GM15510 (cell line): ENCODE measurements around the gene C17orf75.

Source experiments
- POLR2A ChIP-seq: IDR thresholded peaks from 3 replicates; pipeline ENCODE4 v1.6.1; 2011; ENCODE audit warnings: borderline replicate concordance; ENCODE audit not compliant: insufficient read length; ENCODE audit errors: extremely low read depth

C17orf75 gene

DNA sequence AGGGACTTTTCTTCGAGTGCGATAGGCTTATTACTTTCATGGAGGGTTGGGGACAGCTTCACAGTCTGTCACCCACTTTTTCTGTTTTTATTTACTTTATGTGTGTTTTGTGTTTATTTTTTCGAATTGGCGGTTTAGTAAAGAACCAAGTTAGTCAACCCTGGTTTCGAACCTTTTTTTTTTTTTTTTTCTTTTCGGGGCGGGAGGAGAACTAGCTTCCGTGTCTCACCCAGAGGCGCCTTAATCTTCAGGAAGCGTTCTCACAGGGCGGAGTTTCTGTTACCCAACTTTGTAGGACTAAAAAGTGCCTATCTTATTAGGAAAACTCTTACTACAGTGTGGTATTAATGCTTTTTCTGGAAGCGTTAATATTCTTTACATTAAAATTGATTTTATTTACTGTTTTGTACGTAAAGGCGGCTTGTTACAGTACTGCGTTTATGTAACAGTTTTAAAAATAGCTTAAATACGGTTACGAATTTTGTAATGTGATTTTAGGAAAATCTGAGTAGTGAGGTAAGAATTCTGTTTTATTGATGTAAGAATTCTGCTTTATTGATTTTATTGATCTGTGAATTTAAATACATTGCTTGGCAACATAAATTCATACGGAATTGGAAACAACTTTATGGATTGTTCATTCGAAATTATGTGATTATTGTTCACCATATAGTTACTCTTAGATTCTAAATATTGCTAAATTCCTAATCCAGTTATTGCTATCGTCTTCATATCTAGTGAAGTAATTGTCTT, 8.9 kb upstream of the C17orf75 start:
- no peak for TF ChIP-seq POLR2A

DNA sequence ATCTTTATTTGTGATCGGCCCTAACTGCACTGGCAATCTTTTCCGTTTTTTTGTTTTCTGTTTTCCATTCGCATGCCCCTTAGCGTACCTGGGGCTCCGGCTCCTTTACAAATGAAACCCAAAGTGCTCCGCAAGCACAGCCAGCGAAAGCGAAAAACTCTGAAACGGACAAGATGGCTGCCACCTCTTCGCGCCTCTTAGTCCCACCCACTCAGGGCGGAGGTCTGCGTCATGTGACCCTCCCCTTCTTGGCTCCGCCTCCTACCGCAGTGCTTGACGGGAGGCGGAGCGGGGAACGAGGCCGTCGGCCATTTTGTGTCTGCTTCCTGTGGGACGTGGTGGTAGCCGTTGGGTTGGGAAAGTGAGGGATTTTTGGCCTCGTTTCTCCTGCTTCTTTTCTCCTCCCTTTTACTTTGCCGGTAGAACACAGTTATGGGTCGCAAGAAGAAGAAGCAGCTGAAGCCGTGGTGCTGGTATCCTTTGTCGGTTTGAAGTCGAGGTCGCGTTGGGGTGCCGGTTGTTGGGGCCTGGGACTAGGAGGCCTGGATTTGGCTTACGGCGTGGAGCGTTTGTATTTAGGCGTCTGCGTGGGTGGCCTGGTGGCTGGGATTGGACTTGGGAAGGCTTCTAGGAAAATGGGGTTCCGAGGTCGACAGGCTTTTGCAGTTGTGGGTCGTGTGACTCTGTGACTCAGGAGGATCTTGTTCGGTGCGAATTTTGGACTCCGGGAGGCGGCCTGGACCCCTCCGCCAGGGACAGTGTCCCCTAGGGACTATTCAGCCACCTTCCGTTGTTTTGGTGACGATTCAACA, 8.1 kb upstream of the C17orf75 start, which contains the start of gene ZNF207:
Gene ZNF207, plus strand, starts transcription at position 304 of the 812 bp plus-strand sequence. Its CDS starts 129 bp downstream, at position 433.
- TF ChIP-seq POLR2A: peak; percentile 81

GRCh38 chr17:32349503-32349853, 7.5 kb upstream of the C17orf75 start:
- TF ChIP-seq POLR2A: no peak

- no peak for TF ChIP-seq POLR2A
These were observed 6.5 kb upstream of the C17orf75 start for GRCh38 chr17:32348483-32348800.

GRCh38 chr17:32345951-32346600, 4.1 kb upstream of the C17orf75 start:
- no peak for TF ChIP-seq POLR2A

GRCh38 chr17:32342603-32343325, 791 bp upstream of the C17orf75 start:
- no peak for TF ChIP-seq POLR2A

DNA sequence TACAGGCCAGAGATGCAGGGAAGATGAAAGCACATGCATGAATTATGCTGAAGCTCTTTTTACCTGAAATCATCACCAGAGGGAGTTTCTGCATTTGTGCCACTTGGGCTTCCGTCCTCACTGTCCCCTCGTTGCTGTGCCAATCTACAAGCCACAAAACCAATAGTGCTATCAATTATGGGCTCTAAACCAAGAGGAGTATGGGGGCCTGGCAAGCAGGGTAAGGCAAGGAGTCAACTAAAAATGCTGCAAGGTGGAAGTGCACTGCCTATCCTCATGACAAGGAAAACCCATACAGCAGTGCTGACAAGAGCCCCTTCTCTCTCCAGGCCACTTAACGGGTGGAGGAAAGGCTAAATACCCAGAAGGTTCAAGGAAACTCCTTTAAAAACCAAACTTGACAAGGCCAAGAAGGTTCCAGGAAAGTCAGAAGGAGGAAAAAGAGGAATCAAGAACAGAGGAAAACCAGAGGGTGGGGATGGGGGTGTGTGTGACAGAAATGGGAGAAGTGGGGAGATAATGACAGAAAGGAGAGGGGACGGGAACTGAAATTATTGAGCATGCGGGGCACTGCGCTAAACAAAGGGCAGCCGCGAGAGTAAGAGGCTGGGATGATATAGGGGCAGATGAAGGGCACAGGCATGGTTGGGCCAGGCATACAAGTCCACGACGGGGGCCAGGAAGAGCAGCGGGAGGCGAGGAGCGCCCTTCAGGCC, 674 bp downstream of the C17orf75 start:
- no peak for TF ChIP-seq POLR2A

DNA sequence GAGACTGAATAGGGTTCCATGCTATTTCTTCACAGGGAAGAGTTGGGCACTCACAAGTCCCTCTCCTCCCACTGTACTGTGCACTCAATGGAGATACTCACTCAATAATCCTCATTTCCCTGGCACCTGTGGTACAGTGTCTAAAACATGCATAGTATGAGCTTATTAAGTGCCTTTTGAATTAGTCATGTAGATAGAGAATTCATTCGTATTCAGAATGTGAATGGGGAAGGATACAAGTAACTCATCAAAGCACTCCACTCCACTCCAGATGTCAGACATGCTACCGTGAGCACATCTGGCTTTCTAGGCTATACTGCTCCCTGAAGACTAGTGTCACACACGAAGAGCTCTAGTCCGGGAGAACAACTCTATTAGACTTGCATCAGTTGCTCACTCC, 6.3 kb downstream of the C17orf75 start:
- no peak for TF ChIP-seq POLR2A

GRCh38 chr17:32335046-32335445, 6.9 kb downstream of the C17orf75 start:
- TF ChIP-seq POLR2A: no peak

DNA sequence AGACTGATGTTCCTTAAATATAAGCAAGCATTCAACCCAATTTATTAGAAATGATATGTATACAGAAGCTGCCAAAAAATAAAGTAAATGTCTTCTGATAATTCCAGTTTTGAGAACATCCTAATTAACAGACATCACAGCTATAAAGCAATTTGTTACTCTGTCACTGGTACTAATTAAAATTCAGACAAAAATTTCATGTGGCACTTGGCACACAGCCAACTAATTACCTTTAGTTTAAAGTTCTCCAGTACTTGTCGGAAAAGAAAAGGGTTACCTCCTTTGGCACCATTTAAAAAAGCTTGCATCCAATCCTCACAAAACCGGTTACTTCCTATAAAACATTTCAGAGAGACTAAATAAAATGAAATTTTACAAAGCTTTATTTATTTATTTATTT, 8.8 kb downstream of the C17orf75 start:
- no peak for TF ChIP-seq POLR2A

- TF ChIP-seq POLR2A: no peak
These were observed 10.5 kb downstream of the C17orf75 start for GRCh38 chr17:32331243-32332040.

- TF ChIP-seq POLR2A: no peak
These were observed 11.8 kb downstream of the C17orf75 start for GRCh38 chr17:32330147-32330546.

DNA sequence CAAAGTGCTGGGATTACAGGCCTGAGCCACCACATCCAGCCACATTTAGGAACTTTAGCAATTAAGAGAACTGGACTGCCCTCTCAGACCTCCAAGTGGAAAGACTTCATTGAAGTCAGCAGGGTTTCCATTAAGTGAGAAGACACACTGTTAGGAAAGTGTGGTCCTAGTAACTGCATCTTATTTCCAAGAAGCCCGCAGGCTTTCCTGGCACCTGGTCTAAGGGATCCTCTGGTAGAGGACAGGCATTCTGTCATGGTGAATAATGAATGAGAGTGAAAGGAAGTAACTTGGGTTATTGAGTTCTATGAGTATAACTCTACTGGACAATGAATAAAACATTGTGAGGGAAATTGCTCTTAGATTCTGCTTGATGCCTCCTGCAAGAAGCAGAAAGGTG, 14.1 kb downstream of the C17orf75 start:
- TF ChIP-seq POLR2A: no peak

- no peak for TF ChIP-seq POLR2A
These were observed 18.0 kb downstream of the C17orf75 start for GRCh38 chr17:32323811-32324491.

- no peak for TF ChIP-seq POLR2A
These were observed 18.9 kb downstream of the C17orf75 start for GRCh38 chr17:32323046-32323445.
